Measurements from ENCODE around the gene GPI.

- TF ChIP-seq POLR2AphosphoS5 (IDR thresholded peaks at IDR 0.05) (peak in 1 of 2 donors; percentile 11), POLR2A (IDR thresholded peaks at IDR 0.05) (no peak), CTCF (IDR thresholded peaks at IDR 0.05) (no peak)
Measured at GRCh38 chr19:34332027-34332760, 32.8 kb upstream of the GPI start.

All from upper lobe of left lung (tissue), 4 donors.